ENCODE data around the gene MAP7. TPM values are rescaled to one million over a fixed set of nuclear protein-coding genes. Genes with fewer than 3 reads are reported as not detected.

Gene MAP7
- total and polyA plus RNA-seq, 2 experiments from 2014 or later: 44.7 to 49.2 TPM

DNA sequence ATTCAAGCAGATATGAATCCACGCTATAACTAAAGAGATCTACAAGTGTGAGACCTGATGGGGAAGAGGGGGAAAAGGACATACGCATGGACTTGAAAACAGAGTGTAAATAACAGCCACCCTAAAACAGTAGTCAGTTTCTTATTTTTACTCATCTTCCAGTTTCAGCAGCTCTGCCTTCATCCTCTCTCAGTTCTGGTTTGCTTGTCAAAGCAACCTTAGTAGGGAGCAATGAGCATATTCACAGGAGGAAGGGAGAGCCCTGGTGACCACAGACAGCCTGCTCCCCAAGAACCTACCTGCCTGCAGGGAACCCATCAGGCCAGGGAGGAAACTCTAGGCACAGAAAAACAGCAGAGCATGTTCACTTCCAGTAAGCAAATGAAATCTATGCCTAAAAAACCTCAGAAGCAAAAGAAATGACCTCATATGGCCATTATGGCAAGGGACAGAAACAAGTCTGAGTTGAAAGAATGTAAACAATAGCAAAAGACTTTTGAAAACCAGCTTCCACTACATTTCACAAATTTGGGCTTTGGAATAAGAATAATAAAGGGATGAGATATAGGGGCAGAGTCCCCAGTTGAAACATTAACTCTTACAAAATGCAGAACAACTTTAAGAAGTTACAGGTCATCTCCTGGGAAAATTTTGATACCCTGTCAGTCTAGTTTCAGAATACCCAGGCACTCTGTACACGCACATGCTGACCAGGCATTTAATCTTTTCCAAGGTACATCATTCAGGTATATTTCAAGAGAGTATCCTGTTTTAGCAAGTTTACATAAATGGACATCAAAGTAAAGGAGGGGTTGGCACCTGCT, 139.8 kb downstream of the MAP7 start:
- Histone ChIP-seq H3K9me2 (ENCODE audit: insufficient read depth) (no peaks in the 10 kb centered on the region), H3K4me3 (no peak overlapping the region), H3K36me3 (ENCODE audit: insufficient read depth) (no peaks in the 10 kb centered on the region), H3K27me3 (ENCODE audit: insufficient read depth) (no peaks in the 10 kb centered on the region), H2AFZ (no peak overlapping the region), H3K4me2 (no peak overlapping the region), H4K20me1 (replicated peaks; ENCODE audit: insufficient read depth) (no peaks in the 10 kb centered on the region), H3K27ac (ENCODE audit: low read depth) (no peak overlapping the region), H3K79me2 (replicated peaks; ENCODE audit: insufficient read depth) (no peaks in the 10 kb centered on the region; the same call in 1 of the 2 replicates), H3F3A (replicated peaks; ENCODE audit: low read depth) (no peaks in the 10 kb centered on the region), H3K4me1 (ENCODE audit: insufficient read depth) (peaks cover 8% of the 10 kb centered on the region)
- Mint-ChIP-seq H3K36me3 (ENCODE audit: low read depth) (peaks cover 6% of the 10 kb centered on the region; the same call in 2 of the 3 replicates), H3K4me3 (no peak overlapping the region), H3K27me3 (ENCODE audit: insufficient read depth, low read depth, poor library complexity) (no peaks in the 10 kb centered on the region), H3K27ac (peak overlapping the region; percentile 70), H3K4me1 (peaks cover 15% of the 10 kb centered on the region), H3K9me3 (no peaks in the 10 kb centered on the region)
- no peak for DNase-seq (ENCODE audit: low spot score)
- TF ChIP-seq, protein P1, sequence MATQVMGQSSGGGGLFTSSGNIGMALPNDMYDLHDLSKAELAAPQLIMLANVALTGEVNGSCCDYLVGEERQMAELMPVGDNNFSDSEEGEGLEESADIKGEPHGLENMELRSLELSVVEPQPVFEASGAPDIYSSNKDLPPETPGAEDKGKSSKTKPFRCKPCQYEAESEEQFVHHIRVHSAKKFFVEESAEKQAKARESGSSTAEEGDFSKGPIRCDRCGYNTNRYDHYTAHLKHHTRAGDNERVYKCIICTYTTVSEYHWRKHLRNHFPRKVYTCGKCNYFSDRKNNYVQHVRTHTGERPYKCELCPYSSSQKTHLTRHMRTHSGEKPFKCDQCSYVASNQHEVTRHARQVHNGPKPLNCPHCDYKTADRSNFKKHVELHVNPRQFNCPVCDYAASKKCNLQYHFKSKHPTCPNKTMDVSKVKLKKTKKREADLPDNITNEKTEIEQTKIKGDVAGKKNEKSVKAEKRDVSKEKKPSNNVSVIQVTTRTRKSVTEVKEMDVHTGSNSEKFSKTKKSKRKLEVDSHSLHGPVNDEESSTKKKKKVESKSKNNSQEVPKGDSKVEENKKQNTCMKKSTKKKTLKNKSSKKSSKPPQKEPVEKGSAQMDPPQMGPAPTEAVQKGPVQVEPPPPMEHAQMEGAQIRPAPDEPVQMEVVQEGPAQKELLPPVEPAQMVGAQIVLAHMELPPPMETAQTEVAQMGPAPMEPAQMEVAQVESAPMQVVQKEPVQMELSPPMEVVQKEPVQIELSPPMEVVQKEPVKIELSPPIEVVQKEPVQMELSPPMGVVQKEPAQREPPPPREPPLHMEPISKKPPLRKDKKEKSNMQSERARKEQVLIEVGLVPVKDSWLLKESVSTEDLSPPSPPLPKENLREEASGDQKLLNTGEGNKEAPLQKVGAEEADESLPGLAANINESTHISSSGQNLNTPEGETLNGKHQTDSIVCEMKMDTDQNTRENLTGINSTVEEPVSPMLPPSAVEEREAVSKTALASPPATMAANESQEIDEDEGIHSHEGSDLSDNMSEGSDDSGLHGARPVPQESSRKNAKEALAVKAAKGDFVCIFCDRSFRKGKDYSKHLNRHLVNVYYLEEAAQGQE (IDR thresholded peaks at IDR 0.05; ENCODE audit: unreplicated experiment): no peak
- TF ChIP-seq NANOG (IDR thresholded peaks at IDR 0.05; ENCODE audit: borderline replicate concordance) (no peak), CTCF (conservative IDR thresholded peaks at IDR 0.05; ENCODE audit: low read depth in 2 of 2) (no peak), ZNF331 (CRISPR knock-in tag; IDR thresholded peaks at IDR 0.05; ENCODE audit: low read depth) (no peak), ZNF114 (CRISPR knock-in tag; IDR thresholded peaks at IDR 0.05) (no peak), EZH2phosphoT487 (IDR thresholded peaks at IDR 0.05; ENCODE audit: unreplicated experiment) (no peak), EZH2 (IDR thresholded peaks at IDR 0.05; ENCODE audit: low read depth, unreplicated experiment) (no peak), POLR2AphosphoS5 (IDR thresholded peaks at IDR 0.05; ENCODE audit: low read depth) (no peak), STAT1 (IDR thresholded peaks at IDR 0.05; ENCODE audit: unreplicated experiment) (no peak), CREB1 (CRISPR knock-in tag; IDR thresholded peaks at IDR 0.05; ENCODE audit: low read depth) (no peak), JUNB (IDR thresholded peaks at IDR 0.05; ENCODE audit: unreplicated experiment) (no peak)
- TF ChIP-seq, protein P2, sequence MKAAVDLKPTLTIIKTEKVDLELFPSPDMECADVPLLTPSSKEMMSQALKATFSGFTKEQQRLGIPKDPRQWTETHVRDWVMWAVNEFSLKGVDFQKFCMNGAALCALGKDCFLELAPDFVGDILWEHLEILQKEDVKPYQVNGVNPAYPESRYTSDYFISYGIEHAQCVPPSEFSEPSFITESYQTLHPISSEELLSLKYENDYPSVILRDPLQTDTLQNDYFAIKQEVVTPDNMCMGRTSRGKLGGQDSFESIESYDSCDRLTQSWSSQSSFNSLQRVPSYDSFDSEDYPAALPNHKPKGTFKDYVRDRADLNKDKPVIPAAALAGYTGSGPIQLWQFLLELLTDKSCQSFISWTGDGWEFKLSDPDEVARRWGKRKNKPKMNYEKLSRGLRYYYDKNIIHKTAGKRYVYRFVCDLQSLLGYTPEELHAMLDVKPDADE (IDR thresholded peaks at IDR 0.05): no peak
- TF ChIP-seq, protein P3, sequence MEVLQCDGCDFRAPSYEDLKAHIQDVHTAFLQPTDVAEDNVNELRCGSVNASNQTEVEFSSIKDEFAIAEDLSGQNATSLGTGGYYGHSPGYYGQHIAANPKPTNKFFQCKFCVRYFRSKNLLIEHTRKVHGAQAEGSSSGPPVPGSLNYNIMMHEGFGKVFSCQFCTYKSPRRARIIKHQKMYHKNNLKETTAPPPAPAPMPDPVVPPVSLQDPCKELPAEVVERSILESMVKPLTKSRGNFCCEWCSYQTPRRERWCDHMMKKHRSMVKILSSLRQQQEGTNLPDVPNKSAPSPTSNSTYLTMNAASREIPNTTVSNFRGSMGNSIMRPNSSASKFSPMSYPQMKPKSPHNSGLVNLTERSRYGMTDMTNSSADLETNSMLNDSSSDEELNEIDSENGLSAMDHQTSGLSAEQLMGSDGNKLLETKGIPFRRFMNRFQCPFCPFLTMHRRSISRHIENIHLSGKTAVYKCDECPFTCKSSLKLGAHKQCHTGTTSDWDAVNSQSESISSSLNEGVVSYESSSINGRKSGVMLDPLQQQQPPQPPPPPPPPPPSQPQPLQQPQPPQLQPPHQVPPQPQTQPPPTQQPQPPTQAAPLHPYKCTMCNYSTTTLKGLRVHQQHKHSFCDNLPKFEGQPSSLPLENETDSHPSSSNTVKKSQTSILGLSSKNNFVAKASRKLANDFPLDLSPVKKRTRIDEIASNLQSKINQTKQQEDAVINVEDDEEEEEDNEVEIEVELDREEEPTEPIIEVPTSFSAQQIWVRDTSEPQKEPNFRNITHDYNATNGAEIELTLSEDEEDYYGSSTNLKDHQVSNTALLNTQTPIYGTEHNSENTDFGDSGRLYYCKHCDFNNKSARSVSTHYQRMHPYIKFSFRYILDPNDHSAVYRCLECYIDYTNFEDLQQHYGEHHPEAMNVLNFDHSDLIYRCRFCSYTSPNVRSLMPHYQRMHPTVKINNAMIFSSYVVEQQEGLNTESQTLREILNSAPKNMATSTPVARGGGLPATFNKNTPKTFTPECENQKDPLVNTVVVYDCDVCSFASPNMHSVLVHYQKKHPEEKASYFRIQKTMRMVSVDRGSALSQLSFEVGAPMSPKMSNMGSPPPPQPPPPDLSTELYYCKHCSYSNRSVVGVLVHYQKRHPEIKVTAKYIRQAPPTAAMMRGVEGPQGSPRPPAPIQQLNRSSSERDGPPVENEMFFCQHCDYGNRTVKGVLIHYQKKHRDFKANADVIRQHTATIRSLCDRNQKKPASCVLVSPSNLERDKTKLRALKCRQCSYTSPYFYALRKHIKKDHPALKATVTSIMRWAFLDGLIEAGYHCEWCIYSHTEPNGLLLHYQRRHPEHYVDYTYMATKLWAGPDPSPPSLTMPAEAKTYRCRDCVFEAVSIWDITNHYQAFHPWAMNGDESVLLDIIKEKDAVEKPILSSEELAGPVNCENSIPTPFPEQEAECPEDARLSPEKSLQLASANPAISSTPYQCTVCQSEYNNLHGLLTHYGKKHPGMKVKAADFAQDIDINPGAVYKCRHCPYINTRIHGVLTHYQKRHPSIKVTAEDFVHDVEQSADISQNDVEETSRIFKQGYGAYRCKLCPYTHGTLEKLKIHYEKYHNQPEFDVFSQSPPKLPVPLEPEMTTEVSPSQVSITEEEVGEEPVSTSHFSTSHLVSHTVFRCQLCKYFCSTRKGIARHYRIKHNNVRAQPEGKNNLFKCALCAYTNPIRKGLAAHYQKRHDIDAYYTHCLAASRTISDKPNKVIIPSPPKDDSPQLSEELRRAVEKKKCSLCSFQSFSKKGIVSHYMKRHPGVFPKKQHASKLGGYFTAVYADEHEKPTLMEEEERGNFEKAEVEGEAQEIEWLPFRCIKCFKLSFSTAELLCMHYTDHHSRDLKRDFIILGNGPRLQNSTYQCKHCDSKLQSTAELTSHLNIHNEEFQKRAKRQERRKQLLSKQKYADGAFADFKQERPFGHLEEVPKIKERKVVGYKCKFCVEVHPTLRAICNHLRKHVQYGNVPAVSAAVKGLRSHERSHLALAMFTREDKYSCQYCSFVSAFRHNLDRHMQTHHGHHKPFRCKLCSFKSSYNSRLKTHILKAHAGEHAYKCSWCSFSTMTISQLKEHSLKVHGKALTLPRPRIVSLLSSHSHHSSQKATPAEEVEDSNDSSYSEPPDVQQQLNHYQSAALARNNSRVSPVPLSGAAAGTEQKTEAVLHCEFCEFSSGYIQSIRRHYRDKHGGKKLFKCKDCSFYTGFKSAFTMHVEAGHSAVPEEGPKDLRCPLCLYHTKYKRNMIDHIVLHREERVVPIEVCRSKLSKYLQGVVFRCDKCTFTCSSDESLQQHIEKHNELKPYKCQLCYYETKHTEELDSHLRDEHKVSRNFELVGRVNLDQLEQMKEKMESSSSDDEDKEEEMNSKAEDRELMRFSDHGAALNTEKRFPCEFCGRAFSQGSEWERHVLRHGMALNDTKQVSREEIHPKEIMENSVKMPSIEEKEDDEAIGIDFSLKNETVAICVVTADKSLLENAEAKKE (CRISPR knock-in tag; IDR thresholded peaks at IDR 0.05): no peak
- peak; percentile 77 for ATAC-seq
